Measurements from ENCODE around the gene GABRR3.

Gene GABRR3

GRCh38 chr3:97971679-97972567, 63.2 kb downstream of the GABRR3 start, which contains the start of gene RIOX2:
RIOX2 (minus strand) TSS chr3:97972431; CDS start chr3:97967593, 4,838 bp downstream.
- no peaks in the 10 kb centered on the region for H3K36me3 ChIP-seq (ENCODE audit: control insufficient read depth, insufficient read depth, low read length)
- peak within 1 kb of the TSS; percentile 99 for H3K23ac ChIP-seq (ENCODE audit: low read length)
- H2BK120ac ChIP-seq (ENCODE audit: low read depth, low read length) = no peak within 1 kb of the TSS
- no peaks in the 10 kb centered on the region for H3K4me1 ChIP-seq (ENCODE audit: control insufficient read depth, low read depth, low read length)
- peak within 1 kb of the TSS; percentile 66 for H3K4me3 ChIP-seq (ENCODE audit: low read length)
- peak within 1 kb of the TSS; percentile 89 for H3K4me2 ChIP-seq (ENCODE audit: low read length)
- H3K27ac ChIP-seq (ENCODE audit: low read depth, low read length) = no peak within 1 kb of the TSS
- no peak within 1 kb of the TSS for H2AK5ac ChIP-seq (ENCODE audit: low read length)
- no peak within 1 kb of the TSS for H4K5ac ChIP-seq (ENCODE audit: low read length)
- H4K8ac ChIP-seq (ENCODE audit: low read depth, low read length) = no peak within 1 kb of the TSS
- whole genome bisulfite sequencing (ENCODE audit: extremely low coverage, insufficient coverage, low lambda C conversion rate) = no CpG with 5 or more reads among the region's 82 CpGs
- H2BK5ac ChIP-seq (ENCODE audit: low read length) = no peak within 1 kb of the TSS
- peaks cover 2% of the 10 kb centered on the region for H3K79me1 ChIP-seq (ENCODE audit: low read length)
- DNase-seq = peak; percentile 87
- no peak within 1 kb of the TSS for H2BK15ac ChIP-seq (replicated peaks; ENCODE audit: low read depth)
- H3K56ac ChIP-seq (ENCODE audit: low read length) = peak within 1 kb of the TSS; percentile 90
- no peaks in the 10 kb centered on the region for H3K79me2 ChIP-seq (ENCODE audit: control insufficient read depth, insufficient read depth, low read length)
- H3K4ac ChIP-seq (ENCODE audit: low read depth, low read length) = no peak within 1 kb of the TSS
- peak within 1 kb of the TSS; percentile 80 for H3K9ac ChIP-seq (ENCODE audit: low read length)
- H3K27me3 ChIP-seq (ENCODE audit: insufficient read depth, low read length, poor library complexity) = no peaks in the 10 kb centered on the region
- peak within 1 kb of the TSS; percentile 76 for H3K18ac ChIP-seq (ENCODE audit: low read length)

GRCh38 chr3:97970956-97971620, 64.0 kb downstream of the GABRR3 start:
- no peak overlapping the region for H2AK5ac ChIP-seq (ENCODE audit: low read length)
- no peaks in the 10 kb centered on the region for H3K79me2 ChIP-seq (ENCODE audit: control insufficient read depth, insufficient read depth, low read length)
- H4K8ac ChIP-seq (ENCODE audit: low read depth, low read length) = no peak overlapping the region
- peaks cover 2% of the 10 kb centered on the region for H3K79me1 ChIP-seq (ENCODE audit: low read length)
- H3K23ac ChIP-seq (ENCODE audit: low read length) = no peak overlapping the region
- H3K4ac ChIP-seq (ENCODE audit: low read depth, low read length) = no peak overlapping the region
- H3K27ac ChIP-seq (ENCODE audit: low read depth, low read length) = no peak overlapping the region
- H3K4me2 ChIP-seq (ENCODE audit: low read length) = peak overlapping the region; percentile 89
- H3K56ac ChIP-seq (ENCODE audit: low read length) = peak overlapping the region; percentile 90
- H3K36me3 ChIP-seq (ENCODE audit: control insufficient read depth, insufficient read depth, low read length) = no peaks in the 10 kb centered on the region
- WGBS (ENCODE audit: extremely low coverage, insufficient coverage, low lambda C conversion rate) = no CpG with 5 or more reads among the region's 9 CpGs
- H4K5ac ChIP-seq (ENCODE audit: low read length) = no peak overlapping the region
- DNase-seq = no peak
- H3K9ac ChIP-seq (ENCODE audit: low read length) = peak overlapping the region; percentile 80
- no peak overlapping the region for H3K18ac ChIP-seq (ENCODE audit: low read length)
- H2BK5ac ChIP-seq (ENCODE audit: low read length) = no peak overlapping the region
- no peaks in the 10 kb centered on the region for H3K4me1 ChIP-seq (ENCODE audit: control insufficient read depth, low read depth, low read length)
- no peak overlapping the region for H2BK15ac ChIP-seq (replicated peaks; ENCODE audit: low read depth)
- no peaks in the 10 kb centered on the region for H3K27me3 ChIP-seq (ENCODE audit: insufficient read depth, low read length, poor library complexity)
- no peak overlapping the region for H2BK120ac ChIP-seq (ENCODE audit: low read depth, low read length)
- H3K4me3 ChIP-seq (ENCODE audit: low read length) = no peak overlapping the region

- Histone ChIP-seq H3K79me2 (ENCODE audit: control insufficient read depth, insufficient read depth, low read length) (peaks cover 2% of the 10 kb centered on the region), H3K18ac (ENCODE audit: low read length) (no peak overlapping the region), H3K23ac (ENCODE audit: low read length) (no peak overlapping the region), H2BK5ac (ENCODE audit: low read length) (no peak overlapping the region), H3K4me3 (ENCODE audit: low read length) (no peak overlapping the region), H3K4me1 (ENCODE audit: control insufficient read depth, low read depth, low read length) (no peaks in the 10 kb centered on the region), H3K27me3 (ENCODE audit: insufficient read depth, low read length, poor library complexity) (no peaks in the 10 kb centered on the region), H4K5ac (ENCODE audit: low read length) (no peak overlapping the region), H3K4me2 (ENCODE audit: low read length) (no peak overlapping the region), H3K36me3 (ENCODE audit: control insufficient read depth, insufficient read depth, low read length) (no peaks in the 10 kb centered on the region), H3K9ac (ENCODE audit: low read length) (no peak overlapping the region), H3K56ac (ENCODE audit: low read length) (no peak overlapping the region), H3K4ac (ENCODE audit: low read depth, low read length) (no peak overlapping the region), H3K27ac (ENCODE audit: low read depth, low read length) (no peak overlapping the region), H2AK5ac (ENCODE audit: low read length) (no peak overlapping the region), H2BK15ac (replicated peaks; ENCODE audit: low read depth) (no peak overlapping the region), H3K79me1 (ENCODE audit: low read length) (peaks cover 2% of the 10 kb centered on the region), H4K8ac (ENCODE audit: low read depth, low read length) (no peak overlapping the region), H2BK120ac (ENCODE audit: low read depth, low read length) (no peak overlapping the region)
- no CpG with 5 or more reads among the region's 1 CpG for WGBS (ENCODE audit: extremely low coverage, insufficient coverage, low lambda C conversion rate)
- DNase-seq = no peak
Observed at GRCh38 chr3:97970156-97970555, 65.0 kb downstream of the GABRR3 start.

- Histone ChIP-seq H3K36me3 (ENCODE audit: control insufficient read depth, insufficient read depth, low read length) (no peaks in the 10 kb centered on the region), H2BK120ac (ENCODE audit: low read depth, low read length) (no peak overlapping the region), H3K9ac (ENCODE audit: low read length) (no peak overlapping the region), H2AK5ac (ENCODE audit: low read length) (no peak overlapping the region), H4K5ac (ENCODE audit: low read length) (no peak overlapping the region), H3K27ac (ENCODE audit: low read depth, low read length) (no peak overlapping the region), H3K23ac (ENCODE audit: low read length) (no peak overlapping the region), H4K8ac (ENCODE audit: low read depth, low read length) (no peak overlapping the region), H3K4me2 (ENCODE audit: low read length) (no peak overlapping the region), H3K18ac (ENCODE audit: low read length) (no peak overlapping the region), H3K4me3 (ENCODE audit: low read length) (no peak overlapping the region), H3K4ac (ENCODE audit: low read depth, low read length) (no peak overlapping the region), H2BK5ac (ENCODE audit: low read length) (no peak overlapping the region), H3K4me1 (ENCODE audit: control insufficient read depth, low read depth, low read length) (no peaks in the 10 kb centered on the region), H3K27me3 (ENCODE audit: insufficient read depth, low read length, poor library complexity) (no peaks in the 10 kb centered on the region), H3K56ac (ENCODE audit: low read length) (no peak overlapping the region), H3K79me2 (ENCODE audit: control insufficient read depth, insufficient read depth, low read length) (peaks cover 2% of the 10 kb centered on the region), H2BK15ac (replicated peaks; ENCODE audit: low read depth) (no peak overlapping the region), H3K79me1 (ENCODE audit: low read length) (peaks cover 2% of the 10 kb centered on the region)
- DNase-seq = no peak
- no CpG with 5 or more reads among the region's 5 CpGs for WGBS (ENCODE audit: extremely low coverage, insufficient coverage, low lambda C conversion rate)
Observed at GRCh38 chr3:97969541-97969940, 65.6 kb downstream of the GABRR3 start.

- DNase-seq = no peak
- Histone ChIP-seq H2BK5ac (ENCODE audit: low read length) (no peak overlapping the region), H2AK5ac (ENCODE audit: low read length) (no peak overlapping the region), H3K4ac (ENCODE audit: low read depth, low read length) (no peak overlapping the region), H3K9ac (ENCODE audit: low read length) (no peak overlapping the region), H3K79me2 (ENCODE audit: control insufficient read depth, insufficient read depth, low read length) (peaks cover 2% of the 10 kb centered on the region), H3K4me1 (ENCODE audit: control insufficient read depth, low read depth, low read length) (no peaks in the 10 kb centered on the region), H3K79me1 (ENCODE audit: low read length) (peaks cover 4% of the 10 kb centered on the region), H4K8ac (ENCODE audit: low read depth, low read length) (no peak overlapping the region), H3K18ac (ENCODE audit: low read length) (no peak overlapping the region), H2BK15ac (replicated peaks; ENCODE audit: low read depth) (no peak overlapping the region), H3K36me3 (ENCODE audit: control insufficient read depth, insufficient read depth, low read length) (no peaks in the 10 kb centered on the region), H2BK120ac (ENCODE audit: low read depth, low read length) (no peak overlapping the region), H3K27ac (ENCODE audit: low read depth, low read length) (no peak overlapping the region), H3K4me3 (ENCODE audit: low read length) (no peak overlapping the region), H3K4me2 (ENCODE audit: low read length) (no peak overlapping the region), H3K23ac (ENCODE audit: low read length) (no peak overlapping the region), H3K56ac (ENCODE audit: low read length) (no peak overlapping the region), H3K27me3 (ENCODE audit: insufficient read depth, low read length, poor library complexity) (no peaks in the 10 kb centered on the region), H4K5ac (ENCODE audit: low read length) (no peak overlapping the region)
- no CpG with 5 or more reads among the region's 1 CpG for WGBS (ENCODE audit: extremely low coverage, insufficient coverage, low lambda C conversion rate)
Observed at GRCh38 chr3:97968376-97968775, 66.7 kb downstream of the GABRR3 start.

All from mesendoderm (in vitro differentiated cells).